GM10266 (cell line): ENCODE results near the gene VWA8.
"Not testable (repeated sequence)": the region's sequence is repeated elsewhere in the genome, so short reads cannot be mapped to it uniquely, and the experiment has no call there.

ENCODE experiments used
- DNase-seq: peaks from one replicate; pipeline ENCODE4 v3.0.0; 2012; ENCODE audit errors: extremely low spot score
- CTCF ChIP-seq: IDR thresholded peaks from 2 replicates; pipeline ENCODE4 v1.5.1; 2012; ENCODE audit warnings: mild to moderate bottlenecking, low read depth; ENCODE audit not compliant: control insufficient read depth, insufficient read depth; ENCODE audit errors: missing control alignments

The VWA8 gene

GRCh38 chr13:41751734-41752445 is 209.0 kb downstream of the VWA8 start:
- no peak for TF ChIP-seq CTCF
- DNase-seq, result no peak

- no peak for TF ChIP-seq CTCF
- no peak for DNase-seq
Measured at GRCh38 chr13:41751277-41751676, 209.6 kb downstream of the VWA8 start.

- no peak for TF ChIP-seq CTCF
- no peak for DNase-seq
Measured at GRCh38 chr13:41746259-41746658, 214.7 kb downstream of the VWA8 start.

- DNase-seq, result not testable (repeated sequence)
Measured at GRCh38 chr13:41745496-41745895, 215.4 kb downstream of the VWA8 start.

GRCh38 chr13:41742917-41743552 is 217.9 kb downstream of the VWA8 start:
- no peak for DNase-seq
- no peak for TF ChIP-seq CTCF

GRCh38 chr13:41740479-41740878 is 220.4 kb downstream of the VWA8 start:
- no peak for DNase-seq
- TF ChIP-seq CTCF, result no peak

- DNase-seq, result no peak
- no peak for TF ChIP-seq CTCF
Measured at GRCh38 chr13:41722684-41723535, 238.0 kb downstream of the VWA8 start.
